Stimulated activated CD8-positive, alpha-beta memory T cell treated with anti-CD3 and anti-CD28 coated beads, Interleukin-4, amount 100 ng/mL, for 4 hours (primary cell): ENCODE results near the gene SPRY1.

Experiments
- DNase-seq, 2 donors: peaks; one replicate each; pipeline ENCODE4 v3.0.0-alpha.2; 2020; ENCODE audit warnings: low read depth in 2 of 2, low spot score in 1 of 2

Gene SPRY1

DNA sequence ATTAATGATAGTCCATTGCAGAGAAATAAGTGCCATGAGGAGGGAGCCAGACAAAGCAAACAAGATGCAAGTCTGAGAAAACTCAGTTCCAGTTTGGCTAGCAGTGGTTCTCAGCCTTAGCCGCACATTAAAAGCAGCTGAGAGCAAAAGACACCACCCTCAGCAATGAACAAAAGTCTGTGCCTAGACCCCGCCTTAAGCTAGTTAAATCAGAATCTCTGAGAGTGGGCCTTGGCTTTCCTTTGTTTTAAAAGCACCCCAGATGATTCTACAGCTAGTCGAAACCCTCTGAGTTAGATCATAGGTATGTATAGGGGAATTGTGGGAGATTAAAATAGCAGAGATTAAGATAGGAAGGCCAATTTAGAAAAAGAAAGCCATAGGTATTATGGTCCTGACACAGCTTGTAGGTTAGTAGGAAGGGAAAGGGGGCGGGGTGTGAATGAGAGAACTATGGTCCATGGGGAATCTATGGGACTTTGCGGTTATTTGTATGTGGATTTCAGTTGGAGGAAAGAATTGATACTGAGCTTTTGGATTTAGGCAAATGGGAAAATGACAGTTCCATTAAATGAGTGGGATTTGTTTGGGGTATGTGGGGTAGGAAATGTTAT, 12.0 kb downstream of the SPRY1 start:
- DNase-seq = no peak

DNA sequence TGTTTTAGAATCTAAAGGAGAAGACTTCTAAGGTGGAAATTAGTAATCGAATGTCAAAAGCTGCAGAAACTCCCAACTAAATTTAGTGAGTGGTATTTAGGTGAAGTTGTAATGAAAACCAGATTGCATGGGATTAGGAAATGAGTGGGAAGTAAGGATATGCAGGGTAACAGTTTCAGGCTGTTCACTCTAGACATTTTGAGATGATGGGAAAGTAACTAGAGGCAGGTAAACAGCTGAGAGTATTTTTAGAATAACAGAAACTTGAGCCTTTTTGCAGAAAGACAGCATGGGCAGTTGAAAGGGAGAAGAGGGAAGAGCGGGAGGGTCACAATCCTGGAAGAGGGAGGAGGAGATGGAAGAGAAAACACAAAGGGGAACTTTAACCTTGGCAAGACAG, 12.7 kb downstream of the SPRY1 start:
- DNase-seq = no peak

DNA sequence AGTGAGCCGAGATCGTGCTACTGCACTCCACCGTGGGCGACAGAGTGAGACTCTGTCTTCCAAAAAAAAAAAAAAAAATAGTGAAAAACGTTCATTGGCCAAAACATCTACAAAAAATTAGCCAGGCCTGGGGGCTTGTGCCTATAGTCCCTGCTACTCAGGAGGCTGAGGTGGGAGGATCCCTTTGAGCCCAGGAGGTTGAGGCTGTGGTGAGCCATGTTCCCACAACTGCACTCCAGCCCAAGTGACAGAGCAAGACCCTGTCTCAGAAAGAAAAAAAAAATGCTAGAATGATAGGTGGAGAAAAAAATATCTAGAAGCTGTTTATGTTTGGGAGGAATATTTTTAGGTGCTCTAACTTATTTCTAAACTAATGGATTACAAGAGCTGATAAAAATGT, 14.9 kb downstream of the SPRY1 start:
- no peak for DNase-seq

- no peak for DNase-seq
Observed at GRCh38 chr4:123412091-123412505, 15.5 kb downstream of the SPRY1 start.

- DNase-seq = no peak
Observed at GRCh38 chr4:123412700-123413512, 16.3 kb downstream of the SPRY1 start.

DNA sequence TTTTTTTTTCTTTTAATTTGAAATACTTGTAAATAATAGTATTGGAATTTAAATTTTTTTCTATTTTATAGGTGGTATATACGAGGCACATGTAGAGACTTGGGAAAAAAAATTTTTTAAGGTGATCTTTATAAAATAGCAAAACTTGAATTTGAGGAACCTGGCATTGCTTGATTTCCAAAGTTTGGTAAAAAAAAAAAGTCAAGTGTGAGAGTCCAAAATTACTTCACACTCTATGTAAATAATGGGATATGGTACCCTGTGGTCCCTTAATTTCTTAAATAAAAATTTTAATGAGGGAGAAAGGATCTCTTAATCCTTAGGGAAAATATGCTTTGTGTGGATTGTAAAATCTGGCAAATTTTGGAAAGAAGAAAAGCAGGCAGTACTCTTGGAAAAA, 19.0 kb downstream of the SPRY1 start:
- no peak for DNase-seq

- peak in 1 of 2 donors; percentile 56 for DNase-seq
Observed at GRCh38 chr4:123415977-123416376, 19.4 kb downstream of the SPRY1 start.

GRCh38 chr4:123417813-123418212, 21.2 kb downstream of the SPRY1 start:
- DNase-seq = no peak

- DNase-seq = no peak
Observed at GRCh38 chr4:123418351-123418931, 21.8 kb downstream of the SPRY1 start.

GRCh38 chr4:123419885-123420755, 23.5 kb downstream of the SPRY1 start:
- no peak for DNase-seq

GRCh38 chr4:123421227-123421936, 24.8 kb downstream of the SPRY1 start:
- DNase-seq = no peak

- no peak for DNase-seq
Observed at GRCh38 chr4:123421937-123422781, 25.6 kb downstream of the SPRY1 start.

DNA sequence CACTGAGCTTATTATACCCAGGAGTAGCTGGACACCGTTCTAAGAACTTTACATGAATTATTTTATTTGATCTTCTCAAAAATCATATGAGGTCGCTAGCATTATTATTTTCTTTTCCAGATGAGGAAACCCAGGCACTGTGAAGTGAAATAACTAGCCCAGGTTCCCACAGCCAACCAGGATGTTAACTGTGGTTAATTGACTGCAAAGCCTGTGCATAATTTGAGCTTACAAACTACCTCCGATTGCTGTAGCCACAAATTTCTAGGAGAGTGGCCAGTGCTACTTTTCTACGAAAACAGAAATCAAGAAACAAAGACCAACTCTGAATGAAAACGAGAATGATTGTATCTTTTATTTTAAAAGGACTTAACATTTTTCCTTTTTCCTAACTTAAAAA, 27.2 kb downstream of the SPRY1 start:
- no peak for DNase-seq

DNA sequence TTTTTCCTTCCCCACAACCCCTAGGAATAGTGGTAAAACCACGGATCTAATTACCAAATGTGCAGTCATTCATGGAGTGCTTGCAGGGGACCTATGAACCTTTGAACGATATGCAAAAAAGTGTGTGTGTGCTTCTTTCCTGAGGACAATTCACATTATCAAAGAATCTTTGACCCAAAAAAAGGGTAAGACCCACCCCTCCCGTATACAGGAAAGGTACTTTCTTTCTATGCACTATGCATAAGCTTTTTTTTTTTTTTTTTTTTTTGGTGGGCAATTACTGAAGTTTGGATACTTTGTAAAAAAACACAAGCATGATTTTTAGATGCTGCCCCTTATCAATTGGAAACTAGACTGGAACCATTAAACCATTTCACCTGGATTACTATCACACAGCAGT, 31.4 kb downstream of the SPRY1 start:
- no peak for DNase-seq

DNA sequence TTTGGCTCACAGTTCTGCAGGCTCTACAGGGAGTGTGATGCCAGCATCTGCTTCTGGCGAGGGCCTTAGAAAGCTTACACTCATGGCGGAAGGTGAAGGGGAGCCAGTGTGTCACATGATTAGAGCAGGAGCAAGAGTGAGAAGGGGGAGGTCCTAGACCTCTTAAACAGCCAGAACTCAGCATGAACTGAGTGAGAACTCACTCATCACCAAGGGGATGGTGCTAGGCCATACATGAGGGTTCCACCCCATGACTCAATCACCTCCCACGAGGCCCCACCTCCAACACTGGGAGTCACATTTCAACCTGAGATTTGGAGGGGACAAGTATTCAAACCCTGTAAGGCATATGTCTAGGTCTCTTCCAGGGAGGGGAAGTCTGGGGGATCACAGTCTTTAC, 33.4 kb downstream of the SPRY1 start:
- DNase-seq = peak; percentile 10 to 27

- no peak for DNase-seq
Observed at GRCh38 chr4:123430501-123430900, 33.9 kb downstream of the SPRY1 start.

- DNase-seq = no peak
Observed at GRCh38 chr4:123433573-123433972, 37.0 kb downstream of the SPRY1 start.

GRCh38 chr4:123433976-123434375, 37.4 kb downstream of the SPRY1 start:
- no peak for DNase-seq

DNA sequence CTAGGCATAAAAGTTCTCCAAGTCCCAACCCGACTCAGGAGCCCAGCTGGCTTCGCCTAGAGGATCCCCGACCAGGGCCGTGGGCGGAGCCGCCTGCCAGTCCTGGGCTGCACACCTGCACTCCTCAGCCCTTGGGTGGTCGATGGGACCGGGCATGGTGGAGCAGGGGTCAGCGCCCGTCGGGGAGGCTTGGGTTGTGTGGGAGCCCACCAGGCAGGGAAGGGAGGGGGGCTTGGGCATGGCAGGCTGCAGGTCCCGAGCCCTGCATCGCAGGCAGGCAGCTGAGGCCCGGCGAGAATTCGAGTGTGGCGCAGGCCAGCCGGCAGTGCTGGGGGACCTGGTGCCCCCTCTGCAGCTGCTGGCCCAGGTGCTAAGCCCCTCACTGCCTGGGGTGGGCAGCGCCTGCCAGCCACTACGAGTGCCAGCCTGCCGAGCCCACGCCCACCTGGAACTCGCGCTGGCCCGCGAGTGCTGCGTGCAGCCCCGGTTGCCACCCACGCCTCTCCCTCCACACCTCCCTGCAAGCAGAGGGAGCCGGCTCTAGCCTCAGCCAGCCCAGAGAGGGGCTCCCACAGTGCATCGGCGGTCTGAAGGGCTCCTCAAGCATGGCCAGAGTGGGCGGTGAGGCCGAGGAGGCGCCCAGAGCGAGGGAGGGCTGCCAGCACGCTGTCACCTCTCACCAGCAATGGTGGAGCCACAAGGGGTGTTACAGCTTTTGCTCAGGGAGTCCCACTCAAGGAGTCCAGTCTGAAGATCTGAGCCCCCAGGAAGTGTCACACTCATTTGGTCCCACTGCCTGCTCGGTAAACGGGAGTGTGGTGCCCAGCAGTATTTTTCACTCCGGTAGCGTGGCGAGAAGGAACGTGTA, 38.9 kb downstream of the SPRY1 start:
- no peak for DNase-seq
